ENCODE results near the gene PPID.

Gene PPID

GRCh38 chr4:158669310-158669709, 53.9 kb downstream of the PPID start:
- no peak for TF ChIP-seq CTCF (IDR thresholded peaks at IDR 0.05)

- TF ChIP-seq CTCF (IDR thresholded peaks at IDR 0.05) = peak; percentile 46
These were observed 55.5 kb downstream of the PPID start for GRCh38 chr4:158667651-158668198.

GRCh38 chr4:158666892-158667291, 56.3 kb downstream of the PPID start:
- TF ChIP-seq CTCF (IDR thresholded peaks at IDR 0.05) = no peak

- no peak for TF ChIP-seq CTCF (IDR thresholded peaks at IDR 0.05)
These were observed 58.4 kb downstream of the PPID start for GRCh38 chr4:158664806-158665205.
